ENCODE measurements around the gene MTCL1.
"Not testable (repeated sequence)": the region's sequence is repeated elsewhere in the genome, so short reads cannot be mapped to it uniquely, and the experiment has no call there.

Gene MTCL1

DNA sequence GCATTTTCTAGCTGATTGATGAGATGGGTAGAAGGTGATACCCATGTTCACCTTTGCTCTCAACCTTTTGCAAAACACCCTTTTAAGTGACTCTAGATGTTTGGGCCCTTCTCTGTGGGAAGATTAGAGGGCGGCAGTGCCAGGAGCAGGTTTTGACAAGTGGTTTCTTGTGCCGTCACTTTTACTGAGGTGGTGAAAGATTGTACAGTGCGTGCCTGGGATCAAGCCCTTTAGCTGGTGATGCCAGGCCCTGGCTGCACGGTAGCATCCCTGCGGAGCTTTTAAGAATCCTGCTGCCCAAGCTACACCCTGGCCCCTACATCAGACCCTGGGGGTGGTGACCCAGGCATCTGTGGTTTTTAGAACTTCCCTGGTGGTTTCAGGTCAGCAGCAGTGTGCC lies 29.1 kb downstream of the MTCL1 start:
- FAIRE-seq, result no peak
- DNase-seq (ENCODE audit: extremely low spot score, insufficient read length, low read depth), result no peak

DNA sequence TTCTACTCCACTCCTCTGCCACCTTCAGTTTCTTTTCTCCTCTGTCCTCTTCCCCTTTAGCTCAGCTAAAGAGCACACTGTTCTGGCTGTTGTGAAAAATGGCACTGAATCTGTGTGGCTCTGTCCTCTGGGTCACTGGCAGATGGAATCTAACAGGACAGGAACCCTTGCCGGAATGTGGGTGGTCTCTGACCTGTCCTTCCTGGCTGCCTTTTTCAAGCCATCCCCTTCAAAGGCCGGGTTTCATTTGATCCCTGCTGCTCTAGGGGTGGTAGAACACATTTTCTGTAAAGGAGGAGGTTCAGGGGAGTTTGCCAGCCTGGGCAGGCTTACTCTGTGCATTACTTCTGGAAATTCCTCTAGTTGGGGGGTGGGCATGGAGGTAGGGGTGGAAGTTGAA lies 29.9 kb downstream of the MTCL1 start:
- FAIRE-seq (no peak), DNase-seq (ENCODE audit: extremely low spot score, insufficient read length, low read depth) (no peak)

DNA sequence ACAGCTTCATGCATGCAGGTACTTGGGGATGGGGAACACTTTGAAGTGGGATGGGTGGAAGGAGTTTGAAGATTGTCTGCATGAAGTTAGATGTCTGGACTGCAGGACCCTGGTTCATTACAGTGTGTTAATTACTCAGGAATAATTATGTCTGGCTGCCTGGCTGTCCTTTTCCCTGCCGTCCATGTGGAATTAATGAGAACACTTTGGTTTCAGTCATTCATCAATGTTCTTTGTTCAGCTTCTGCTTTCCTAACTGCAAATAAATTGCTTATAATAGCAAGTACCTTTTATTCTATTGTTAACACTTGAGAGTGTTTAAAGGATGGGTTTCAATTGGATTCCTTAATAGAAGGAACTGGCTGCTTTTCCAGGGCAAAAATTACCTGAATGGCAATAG lies 35.8 kb downstream of the MTCL1 start:
- FAIRE-seq (no peak), DNase-seq (ENCODE audit: extremely low spot score, insufficient read length, low read depth) (no peak)

DNA sequence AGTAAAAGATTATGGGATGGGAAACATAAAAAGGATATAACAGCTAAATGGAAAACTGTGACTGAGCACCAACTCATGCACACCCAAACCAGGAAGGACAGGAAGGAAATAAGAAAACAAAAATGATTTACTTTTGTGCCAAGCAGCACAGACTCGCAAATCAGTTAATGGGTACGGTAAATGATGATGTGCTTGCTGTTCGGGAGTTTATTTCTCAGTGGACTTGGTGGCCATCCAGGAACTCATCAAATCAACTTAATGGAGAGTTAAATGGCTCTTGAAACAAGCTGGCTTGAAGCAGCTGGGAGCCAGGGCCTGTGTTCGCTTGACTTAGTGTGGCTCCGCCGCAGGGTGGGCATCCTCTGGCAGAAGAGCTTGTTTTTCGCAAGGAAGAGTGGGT lies 36.2 kb downstream of the MTCL1 start:
- DNase-seq (ENCODE audit: extremely low spot score, insufficient read length, low read depth) (no peak), FAIRE-seq (no peak)

DNA sequence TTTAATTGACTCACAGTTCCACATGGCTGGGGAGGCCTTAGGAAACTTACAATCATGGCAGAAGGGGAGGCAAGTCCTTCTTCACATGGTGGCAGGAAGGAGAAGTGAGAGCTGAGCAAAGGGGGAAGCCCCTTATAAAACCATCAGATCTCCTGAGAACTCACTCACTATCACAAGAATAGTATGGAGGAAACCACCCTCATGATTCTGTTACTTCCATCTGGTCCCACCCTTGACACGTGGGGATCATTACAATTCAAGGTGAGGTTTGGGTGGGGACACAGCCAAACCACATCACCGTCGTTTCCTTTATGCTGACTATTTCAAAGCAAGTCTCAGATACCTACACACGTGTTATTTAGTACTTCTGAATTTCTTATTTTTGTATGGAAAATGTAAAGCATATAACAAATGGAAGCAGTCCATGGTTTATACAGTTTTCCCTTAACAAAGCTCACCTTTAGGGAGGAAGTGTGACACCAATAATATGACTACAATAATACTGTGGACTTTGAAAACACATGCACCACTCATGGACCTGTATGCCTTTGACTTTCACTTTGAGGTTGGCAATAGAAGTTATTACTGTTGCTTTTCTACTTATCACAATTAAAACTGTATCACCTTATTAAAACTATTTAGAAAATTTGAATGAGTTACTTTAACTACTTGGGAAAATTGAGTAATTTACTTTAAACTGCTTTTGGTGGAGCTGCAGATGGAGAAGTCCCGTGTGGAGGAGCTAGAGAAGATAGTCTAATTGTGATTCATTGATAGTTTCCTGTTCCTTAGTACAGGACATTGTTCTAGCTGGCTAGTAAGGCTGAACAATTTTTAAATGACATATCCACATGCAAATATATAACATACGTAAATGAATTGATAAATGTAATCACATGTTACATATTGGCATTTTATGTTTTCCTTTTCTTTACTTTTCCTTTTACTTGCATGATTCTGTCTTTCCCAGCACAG lies 37.3 kb downstream of the MTCL1 start:
- DNase-seq (ENCODE audit: extremely low spot score, insufficient read length, low read depth) (no peak), FAIRE-seq (no peak)

DNA sequence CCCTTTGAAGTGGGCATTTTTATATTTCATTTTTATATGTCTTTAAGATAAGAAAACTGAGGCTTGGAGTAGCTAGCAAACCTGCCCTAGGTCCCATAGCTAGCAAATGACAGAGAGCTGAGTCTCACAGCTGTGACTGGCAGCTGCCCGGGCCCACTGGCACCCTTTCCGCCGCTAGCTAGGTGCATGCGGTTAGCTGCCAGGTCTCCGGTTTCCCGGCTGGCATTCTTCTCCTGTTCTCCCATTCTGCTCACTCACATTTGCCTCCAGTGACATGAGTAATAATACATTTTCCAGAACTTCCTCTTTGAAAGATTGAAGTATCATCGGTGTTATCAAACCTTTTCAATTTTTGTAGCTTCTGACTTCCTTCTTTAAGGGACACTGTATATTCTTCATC lies 38.7 kb downstream of the MTCL1 start:
- no peak for FAIRE-seq
- DNase-seq (ENCODE audit: extremely low spot score, insufficient read length, low read depth), result no peak

DNA sequence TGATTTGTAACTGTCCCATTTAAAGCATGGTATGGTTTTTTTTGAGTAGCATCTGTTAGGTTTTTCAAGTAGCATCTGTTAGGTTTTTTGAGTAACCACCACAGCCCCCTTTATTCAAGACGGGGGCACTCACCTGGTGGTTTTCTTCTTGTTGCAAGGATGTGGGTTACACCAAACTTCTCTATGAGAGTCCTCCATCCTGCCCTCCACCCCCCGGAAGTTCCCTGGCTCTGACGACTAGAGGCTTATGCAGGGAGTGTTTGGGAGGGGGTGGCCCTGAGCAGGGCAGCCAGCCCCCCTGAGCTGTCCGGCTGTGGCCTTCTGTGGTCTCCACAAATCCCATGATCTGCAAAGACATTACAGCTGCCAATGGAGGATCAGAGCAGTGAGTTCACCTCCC lies 39.3 kb downstream of the MTCL1 start:
- FAIRE-seq, result no peak
- DNase-seq (ENCODE audit: extremely low spot score, insufficient read length, low read depth), result no peak

DNA sequence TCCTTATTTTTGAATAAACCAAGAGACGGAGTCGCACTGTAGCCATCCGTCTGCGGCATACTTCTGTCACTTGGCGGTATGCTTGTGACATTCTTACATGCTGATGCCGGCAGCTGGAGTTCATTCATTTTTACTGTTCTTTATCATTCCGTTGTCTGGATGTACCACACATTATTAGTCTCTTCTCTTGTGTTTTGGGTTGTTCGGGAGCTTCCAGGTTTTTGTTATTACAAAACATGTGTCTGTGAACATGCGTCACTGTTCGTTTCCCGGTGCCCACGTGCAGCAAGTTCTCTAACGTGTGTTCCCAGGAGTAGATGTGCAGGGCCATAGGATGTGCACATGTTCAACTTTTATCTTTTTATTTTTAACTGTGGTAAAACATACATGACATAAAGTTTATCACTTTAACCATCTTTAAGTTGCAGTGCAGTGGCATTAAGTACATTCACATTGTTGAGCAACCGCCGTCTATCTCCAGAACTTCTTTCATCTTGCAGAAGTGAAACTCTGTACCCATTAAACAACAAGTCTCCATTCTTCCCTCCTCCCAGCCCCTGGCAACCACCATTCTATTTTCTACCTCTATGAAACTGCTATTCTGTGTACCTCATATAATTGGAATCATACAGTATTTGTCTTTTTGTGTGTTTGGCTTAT lies 40.1 kb downstream of the MTCL1 start:
- no peak for FAIRE-seq
- DNase-seq (ENCODE audit: extremely low spot score, insufficient read length, low read depth), result no peak

DNA sequence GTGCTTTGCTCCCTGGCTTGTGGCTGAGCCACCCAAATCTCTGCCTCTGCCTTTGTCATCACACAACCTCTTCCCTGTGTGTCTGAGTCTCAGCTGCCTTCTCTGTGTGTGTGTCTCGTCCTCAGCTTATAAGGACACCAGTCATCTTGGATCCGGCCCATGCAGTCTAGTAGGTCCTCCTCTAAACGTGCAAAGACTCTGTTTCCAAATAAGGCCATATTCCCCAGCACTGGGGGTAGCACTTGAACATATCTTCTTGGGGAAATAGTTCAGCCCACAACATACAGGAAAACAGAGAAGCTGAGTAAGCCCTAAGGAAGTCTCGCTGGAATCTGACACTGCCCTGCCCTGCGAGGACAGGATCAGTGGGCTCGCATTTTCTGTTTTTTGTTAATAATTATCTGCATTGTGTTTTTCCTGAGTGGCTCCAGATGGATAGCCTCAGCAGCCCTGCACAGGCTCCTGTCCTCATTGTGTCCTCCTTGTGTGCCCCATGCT lies 42.1 kb downstream of the MTCL1 start:
- DNase-seq (ENCODE audit: extremely low spot score, insufficient read length, low read depth) (no peak), FAIRE-seq (no peak)

DNA sequence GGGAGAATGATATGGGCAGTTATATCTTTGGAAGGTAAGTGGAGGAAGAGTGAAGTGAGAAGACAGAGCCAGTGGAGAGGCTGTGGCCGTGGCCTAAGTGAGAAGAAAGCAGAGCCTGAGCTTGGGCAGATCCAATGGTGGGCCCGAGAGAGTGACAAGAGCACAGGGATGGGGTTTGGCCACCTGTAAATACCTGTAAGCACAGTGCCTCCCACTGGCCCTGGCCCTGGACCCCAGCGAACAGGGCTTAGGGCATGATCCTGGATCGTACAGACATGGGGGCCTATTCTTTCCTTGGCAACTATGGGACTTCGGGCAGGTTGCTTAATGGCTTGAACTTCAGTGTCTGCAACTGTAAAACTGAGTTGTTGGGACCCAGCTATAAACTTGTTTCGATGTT lies 44.1 kb downstream of the MTCL1 start:
- FAIRE-seq, result no peak
- DNase-seq (ENCODE audit: extremely low spot score, insufficient read length, low read depth), result no peak

DNA sequence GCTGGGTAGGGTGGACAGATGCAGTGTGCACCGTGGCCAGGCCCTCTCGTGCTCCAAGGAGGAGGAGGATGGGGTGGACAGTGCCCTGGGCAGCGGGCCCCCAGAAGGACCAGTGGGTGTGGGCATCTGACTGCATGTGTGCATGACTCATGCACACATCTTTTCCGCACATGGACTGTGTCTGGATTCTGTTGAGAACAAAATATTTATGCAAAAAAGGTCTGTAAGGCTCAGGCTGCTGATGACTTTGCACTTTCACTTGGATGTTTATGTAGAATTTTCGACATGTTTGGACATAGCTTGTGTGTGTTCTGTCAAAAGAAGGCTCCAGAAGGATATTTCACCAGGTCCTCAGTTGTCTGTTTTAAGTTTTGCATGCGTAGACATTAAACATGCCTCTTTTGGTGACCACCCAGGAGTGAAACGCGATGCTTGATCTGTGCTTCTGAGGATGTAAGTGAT lies 45.6 kb downstream of the MTCL1 start:
- no peak for DNase-seq (ENCODE audit: extremely low spot score, insufficient read length, low read depth)

DNA sequence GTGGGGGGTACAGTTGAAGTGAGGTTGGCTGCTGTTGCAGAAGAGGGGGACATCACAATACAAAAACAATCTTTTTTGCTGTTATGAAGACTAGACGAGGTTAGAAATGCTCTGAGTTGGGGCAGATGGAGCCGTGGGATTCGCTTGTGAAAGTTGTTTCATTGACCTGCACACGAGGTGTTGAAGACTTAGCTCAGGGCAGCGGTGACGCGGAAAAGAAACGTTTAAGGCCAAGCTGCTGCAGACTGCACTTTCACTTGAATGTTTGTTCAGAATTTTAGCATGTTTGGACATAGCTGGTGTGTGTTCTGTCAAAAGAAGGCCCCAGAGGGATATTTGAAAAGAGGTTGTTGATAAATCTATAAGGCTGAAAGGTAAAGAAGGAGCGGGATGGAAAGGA lies 46.3 kb downstream of the MTCL1 start:
- DNase-seq (ENCODE audit: extremely low spot score, insufficient read length, low read depth) (no peak), FAIRE-seq (no peak)

More for the DNA sequence above, 45.6 kb downstream of the MTCL1 start:
- no peak for FAIRE-seq

DNA sequence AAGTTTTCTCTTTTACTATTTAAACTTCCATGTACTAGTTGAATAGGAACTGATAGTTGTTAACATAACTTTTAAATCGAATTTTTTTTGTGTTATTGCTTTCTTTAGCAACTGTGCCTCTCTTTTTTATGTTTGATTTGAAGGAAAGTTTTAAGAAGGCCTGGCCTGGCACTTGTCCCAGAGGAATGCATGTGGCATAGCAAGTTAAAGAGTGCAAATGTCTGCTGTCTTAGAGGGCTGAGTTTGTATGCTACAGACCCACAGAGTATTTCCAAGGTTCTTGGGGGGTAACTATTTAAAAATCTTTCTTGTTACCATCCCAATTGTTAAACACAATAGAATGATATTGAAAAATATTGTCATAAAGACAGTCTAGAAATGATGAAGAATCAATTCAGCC lies 47.0 kb downstream of the MTCL1 start:
- no peak for DNase-seq (ENCODE audit: extremely low spot score, insufficient read length, low read depth)
- FAIRE-seq, result no peak

DNA sequence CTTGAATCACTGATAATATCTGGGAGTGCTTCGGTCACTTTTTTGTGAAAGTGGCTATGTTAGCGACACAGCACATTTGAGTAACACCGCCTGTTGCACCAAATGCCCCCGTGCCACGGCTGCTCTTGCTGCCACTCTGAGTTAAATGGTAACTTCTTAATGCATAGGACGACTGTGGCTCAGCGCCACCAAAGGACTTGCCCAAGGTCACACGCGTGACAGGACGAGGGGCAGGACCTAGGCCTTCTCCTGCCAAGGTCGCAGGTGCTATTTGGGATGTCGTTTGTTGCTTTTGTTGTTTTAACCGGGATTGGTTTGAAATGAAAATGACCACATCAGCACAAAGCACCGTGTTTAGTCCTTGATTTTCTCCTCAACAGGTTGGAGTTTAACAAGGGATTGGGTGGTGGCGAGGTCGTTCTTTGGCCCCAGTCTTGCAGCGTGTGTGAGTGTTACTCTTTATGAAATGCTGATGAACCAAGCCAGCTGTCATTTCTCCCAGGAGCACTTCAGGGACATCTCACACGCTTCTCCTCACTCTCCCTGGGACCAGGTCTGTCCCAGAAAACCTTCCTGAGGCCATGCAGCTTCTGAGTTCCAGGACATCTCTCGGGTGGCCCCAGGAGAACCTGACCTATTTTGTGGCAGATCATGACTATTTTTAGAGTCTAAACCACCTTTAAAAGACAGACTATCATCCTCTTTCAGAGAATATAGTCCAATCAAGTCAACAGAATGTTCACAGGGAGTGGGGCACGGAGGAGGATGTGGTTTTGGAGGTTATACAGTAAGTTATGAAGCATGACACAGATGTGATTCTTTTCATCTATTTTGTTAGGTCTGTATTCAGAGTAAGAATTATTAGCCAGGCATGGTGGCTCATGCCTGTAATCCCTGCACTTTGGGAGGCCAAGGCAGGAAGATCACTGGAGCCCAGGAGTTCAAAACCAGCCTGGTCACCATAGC lies 49.9 kb downstream of the MTCL1 start:
- FAIRE-seq (peak; percentile 67), DNase-seq (ENCODE audit: extremely low spot score, insufficient read length, low read depth) (peak; percentile 17)

DNA sequence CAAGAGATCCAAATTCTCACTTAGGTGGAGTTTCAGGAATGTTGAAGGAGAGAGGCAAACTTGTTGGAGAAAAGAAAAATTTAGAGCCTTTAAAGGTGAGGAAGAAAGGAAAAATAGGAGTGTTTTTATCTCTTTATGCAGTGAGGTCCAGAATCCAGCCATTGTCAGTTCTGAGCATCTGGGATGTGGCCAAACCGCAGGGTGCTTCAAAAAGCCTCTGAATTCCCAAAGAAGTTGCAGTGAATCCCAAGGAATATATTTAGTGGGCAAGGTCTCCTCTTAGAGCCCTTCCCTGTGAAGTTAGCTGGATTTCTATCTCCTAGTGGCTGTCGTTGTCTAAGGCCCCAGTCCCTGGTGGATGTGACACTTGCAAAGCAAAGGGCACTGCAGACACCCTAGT lies 51.2 kb downstream of the MTCL1 start:
- FAIRE-seq, result no peak

DNA sequence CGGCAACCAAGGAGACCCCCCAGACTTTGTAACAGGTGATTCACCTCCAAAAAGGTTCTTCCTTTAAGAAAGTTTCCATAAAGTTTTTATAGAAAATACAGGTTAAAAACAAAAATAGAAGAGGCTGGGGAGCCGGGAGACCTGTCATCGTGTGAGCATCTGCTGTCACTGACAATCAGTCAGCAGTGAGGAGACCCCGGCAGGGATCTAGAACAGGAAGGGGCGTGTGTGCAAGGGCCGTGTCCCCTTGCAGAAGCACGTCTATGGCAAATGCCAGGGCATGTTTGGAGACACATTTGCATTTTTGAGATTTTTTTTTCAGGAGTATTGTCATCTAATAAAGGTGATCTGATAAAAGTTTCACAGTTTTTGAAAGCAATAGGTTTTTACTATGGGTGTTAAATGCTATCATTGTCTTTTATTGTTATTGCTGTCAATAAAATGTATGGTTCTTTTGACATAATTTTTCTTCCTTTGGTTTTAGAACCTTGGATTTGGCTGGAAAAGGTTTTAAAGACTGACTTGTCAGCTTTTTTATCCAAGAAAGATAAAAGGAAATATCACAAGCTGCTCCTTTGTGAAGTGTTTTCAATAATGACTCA lies 52.1 kb downstream of the MTCL1 start:
- no peak for DNase-seq (ENCODE audit: extremely low spot score, insufficient read length, low read depth)
- FAIRE-seq, result no peak

More for the DNA sequence above, 51.2 kb downstream of the MTCL1 start:
- no peak for DNase-seq (ENCODE audit: extremely low spot score, insufficient read length, low read depth)

DNA sequence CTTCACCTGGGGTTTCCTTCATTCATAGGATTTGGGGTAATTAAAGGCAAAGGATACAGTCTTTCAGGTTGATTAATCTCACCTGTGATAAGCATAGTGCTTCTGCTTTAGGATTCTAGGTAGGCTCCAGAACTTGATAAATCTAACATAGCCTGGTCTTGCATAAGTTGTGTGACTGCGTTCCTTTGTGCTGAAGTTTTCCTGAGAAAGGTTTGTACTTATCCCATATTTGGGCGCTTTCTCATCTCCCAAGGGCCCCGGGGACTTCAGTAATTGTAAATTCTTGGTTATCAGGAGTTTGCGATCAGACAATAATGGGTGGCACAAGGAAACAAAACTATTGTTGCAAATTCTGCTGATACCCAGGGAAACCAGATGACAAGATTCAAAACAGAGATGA lies 53.1 kb downstream of the MTCL1 start:
- DNase-seq (ENCODE audit: extremely low spot score, insufficient read length, low read depth), result no peak
- FAIRE-seq, result no peak

DNA sequence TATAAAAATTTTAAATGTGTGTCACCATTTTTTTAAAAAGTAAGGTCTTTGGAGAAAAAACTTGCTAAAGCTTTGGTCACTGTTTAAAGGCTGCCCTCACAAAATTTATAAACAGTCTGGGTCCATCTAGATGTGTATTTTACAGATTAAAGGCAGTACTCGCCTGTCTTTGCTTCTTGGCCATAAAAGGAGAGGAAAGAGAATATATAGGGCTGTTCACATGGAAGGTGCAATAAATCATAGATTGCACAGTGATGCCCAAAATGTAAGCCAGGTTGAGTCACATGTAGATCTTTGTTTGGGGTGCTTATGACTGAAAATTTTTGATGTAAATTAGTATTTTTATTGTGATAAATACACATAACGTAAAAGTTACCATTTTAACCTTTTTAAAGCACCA lies 55.6 kb downstream of the MTCL1 start:
- DNase-seq (ENCODE audit: extremely low spot score, insufficient read length, low read depth), result no peak
- no peak for FAIRE-seq

DNA sequence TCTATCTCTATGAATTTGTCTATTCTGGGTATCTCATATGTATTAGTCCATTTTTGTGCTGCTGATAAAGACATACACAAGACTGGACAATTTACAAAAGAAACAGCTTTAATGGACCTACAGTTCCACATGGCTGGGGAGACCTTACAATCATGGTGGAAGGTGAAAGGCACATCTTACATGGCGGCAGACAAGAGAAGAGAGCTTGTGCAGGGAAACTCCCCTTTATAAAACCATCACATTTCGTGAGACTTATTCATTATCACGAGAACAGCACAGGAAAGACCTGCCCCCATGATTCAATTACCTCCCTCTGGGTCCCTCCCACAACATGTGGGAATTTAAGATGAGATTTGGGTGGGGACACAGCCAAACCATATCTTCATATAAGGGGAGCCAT lies 56.2 kb downstream of the MTCL1 start:
- FAIRE-seq, result not testable (repeated sequence)

DNA sequence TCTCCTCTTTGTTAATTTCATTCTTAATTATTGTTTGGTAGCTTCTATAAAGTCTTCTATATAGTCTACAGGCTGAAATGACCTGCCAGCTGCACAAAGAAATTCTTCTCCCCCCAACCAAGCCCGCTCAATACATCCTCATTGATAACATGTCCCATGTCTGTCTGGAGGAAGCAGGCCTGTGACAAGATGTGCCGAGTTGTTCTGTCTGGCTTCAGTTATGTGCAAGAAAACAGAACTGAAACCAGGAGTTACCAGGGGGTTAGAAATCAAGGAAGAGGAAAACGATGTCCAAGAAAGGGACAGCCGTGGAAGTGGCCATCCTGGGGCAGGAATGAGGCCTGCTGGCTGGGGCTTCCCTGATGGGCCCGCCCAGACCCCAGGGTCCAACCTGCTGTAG lies 57.6 kb downstream of the MTCL1 start:
- FAIRE-seq (no peak), DNase-seq (ENCODE audit: extremely low spot score, insufficient read length, low read depth) (no peak)

More for the DNA sequence above, 56.2 kb downstream of the MTCL1 start:
- not testable (repeated sequence) for DNase-seq (ENCODE audit: extremely low spot score, insufficient read length, low read depth)
